HG03432 (cell line): ENCODE results near the gene PTPRU.
"Not testable (repeated sequence)": the region's sequence is repeated elsewhere in the genome, so short reads cannot be mapped to it uniquely, and the experiment has no call there.

ENCODE experiments used
- ATAC-seq: cut with Tn5 transposase; IDR thresholded peaks from one replicate; pipeline ENCODE4 v1.9.1; 2021; ENCODE audit warnings: mild to moderate bottlenecking, moderate library complexity; ENCODE audit not compliant: unreplicated experiment

Gene PTPRU

DNA sequence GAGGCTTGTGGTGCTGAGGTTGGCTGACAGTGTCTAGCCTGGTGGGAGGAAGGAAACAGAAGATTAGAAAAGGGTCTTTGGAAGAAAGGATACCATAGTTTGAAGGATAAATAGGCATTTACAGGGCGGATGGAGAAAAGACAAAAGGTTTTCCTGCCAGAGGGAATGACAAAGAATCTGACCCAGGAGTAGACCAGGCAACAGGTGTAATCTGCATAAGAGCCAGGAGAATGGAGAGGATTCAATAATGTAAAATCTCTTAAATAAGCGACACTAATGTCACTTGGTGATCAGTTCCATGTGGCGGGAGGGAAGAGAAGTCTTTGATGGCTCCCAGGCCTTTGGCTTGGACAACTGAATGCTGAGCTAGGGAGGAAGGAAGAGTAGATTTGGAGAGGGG is 15.0 kb upstream of the PTPRU start:
- ATAC-seq = no peak

DNA sequence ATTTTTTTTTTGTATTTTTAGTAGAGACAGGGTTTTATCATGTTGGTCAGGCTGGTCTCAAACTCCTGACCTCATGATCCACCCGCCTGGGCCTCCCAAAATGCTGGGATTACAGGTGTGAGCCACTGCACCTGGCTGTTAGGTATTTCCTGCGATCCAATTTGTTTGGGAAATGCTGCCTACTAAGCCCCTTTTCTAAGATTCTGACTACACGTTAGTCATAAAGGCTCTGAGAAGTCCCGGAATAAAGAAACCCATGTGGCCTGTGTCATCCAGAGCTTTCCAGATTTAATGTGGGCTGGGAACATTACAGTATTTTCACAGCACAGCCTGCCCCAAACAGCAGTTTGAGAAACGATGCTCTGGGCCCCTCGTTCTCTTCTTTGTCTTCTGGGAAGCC is 14.1 kb upstream of the PTPRU start:
- ATAC-seq = not testable (repeated sequence)

DNA sequence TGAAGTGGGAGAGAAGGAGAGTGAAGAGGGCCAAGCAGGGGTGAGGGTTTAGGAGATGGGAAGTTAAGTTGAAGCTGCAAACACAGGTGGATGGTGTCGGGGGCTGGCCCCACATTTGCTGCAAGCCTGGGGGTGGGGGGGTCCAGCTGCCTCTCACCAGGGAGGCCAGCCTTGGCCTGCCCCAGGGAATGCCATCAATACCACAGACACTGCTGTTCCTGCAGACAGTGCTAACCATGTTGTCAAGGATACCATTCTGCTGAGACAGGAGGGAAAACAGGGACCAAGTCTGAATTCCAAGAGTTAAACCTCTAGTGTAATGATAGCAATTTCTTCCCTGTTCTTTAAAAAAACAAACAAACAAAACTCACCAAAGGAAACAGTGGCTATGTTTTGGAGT is 13.6 kb upstream of the PTPRU start:
- ATAC-seq = no peak

DNA sequence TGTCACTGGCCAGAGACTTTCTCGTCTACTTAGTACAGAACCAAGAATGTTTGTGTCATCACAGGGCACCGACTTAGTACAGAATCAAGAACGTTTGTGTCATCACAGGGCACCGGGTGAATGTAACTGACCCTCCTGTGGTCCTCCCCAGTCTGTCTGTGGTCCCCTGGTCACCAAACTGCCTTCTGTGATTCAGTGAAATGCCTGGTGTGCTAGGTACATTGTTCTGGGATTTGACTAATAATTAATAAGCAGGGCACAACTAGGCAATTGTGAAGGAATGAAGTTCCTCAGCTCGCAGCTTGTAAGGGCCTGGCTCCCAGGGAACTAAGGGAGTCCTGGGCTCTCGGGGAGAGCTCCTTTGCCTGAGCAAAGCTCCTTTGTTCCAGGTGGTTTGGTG is 12.8 kb upstream of the PTPRU start:
- no peak for ATAC-seq

DNA sequence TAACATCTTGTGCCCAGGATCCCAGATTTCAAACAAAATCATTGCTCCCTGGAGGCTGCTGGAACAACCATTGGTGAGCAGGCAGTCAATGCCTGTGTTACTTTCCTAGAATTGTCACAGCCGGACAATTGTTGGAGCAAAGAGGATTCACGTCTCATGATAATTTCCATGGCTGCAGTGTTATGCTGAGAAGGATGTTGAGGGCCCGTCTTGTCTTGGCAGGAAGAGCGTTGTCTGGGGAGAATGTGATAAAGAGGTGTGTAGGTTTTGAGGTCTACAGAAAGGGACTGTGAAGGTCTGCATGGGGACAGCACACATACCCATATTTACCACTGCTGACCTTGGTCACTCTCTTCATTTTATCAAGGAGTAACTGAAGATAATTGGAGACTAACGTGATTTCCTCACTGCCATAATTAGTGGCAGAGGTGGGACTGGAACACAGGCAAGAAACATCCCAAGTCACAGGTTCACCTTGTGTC is 11.9 kb upstream of the PTPRU start:
- ATAC-seq = no peak

DNA sequence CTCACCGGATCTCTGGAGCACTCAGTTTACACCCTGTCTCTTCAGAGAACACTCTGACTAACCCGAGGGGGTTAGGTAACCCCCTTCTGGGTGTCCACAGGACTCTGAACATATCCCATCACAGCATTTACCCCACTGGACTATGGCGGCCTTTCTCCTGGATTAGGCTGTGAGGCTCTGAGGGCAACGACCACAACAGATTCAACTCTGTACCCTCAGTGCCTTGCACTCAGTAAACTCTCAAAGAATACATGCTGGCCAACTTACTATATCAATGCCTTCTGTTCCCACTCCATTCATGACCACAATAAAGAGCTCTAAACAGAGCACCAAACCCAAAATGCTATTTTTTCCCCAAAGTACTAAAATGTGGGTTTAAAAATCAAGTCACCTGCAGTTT is 11.0 kb upstream of the PTPRU start:
- ATAC-seq = no peak

DNA sequence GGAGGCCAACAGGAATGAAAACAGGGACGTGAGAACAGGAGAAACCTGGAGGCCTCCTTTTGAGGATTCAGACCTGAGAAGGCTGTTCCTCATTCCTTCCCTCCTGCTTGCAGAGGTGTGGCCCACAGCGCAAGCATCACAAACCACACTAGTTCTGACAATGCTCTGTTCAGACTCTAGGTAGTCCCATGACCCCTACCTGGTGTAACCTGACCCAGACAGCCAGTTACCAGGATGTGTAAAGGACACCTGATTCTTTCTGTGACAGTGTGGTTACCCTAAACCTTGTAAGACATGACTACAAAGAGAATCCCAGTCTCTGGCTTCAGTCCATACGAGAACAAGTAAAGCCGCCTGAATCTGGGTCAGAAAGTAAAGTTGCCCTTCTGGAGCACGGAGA is 8.8 kb upstream of the PTPRU start:
- no peak for ATAC-seq

DNA sequence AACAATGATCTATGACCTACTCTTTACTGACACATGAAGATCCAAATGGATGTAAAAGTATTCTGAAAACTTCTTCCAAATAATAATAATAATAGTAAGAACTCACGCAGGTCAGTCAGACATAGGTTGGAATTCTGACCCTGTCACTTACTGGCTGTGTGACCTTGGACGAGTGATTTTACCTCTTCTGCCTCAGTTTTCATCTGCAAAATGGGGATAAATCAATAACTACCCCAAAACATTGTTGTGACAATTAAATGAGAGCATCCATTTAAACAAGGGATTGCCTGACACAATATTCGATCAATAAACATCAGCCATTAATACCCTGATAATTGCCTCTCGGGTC is 6.1 kb upstream of the PTPRU start:
- no peak for ATAC-seq

DNA sequence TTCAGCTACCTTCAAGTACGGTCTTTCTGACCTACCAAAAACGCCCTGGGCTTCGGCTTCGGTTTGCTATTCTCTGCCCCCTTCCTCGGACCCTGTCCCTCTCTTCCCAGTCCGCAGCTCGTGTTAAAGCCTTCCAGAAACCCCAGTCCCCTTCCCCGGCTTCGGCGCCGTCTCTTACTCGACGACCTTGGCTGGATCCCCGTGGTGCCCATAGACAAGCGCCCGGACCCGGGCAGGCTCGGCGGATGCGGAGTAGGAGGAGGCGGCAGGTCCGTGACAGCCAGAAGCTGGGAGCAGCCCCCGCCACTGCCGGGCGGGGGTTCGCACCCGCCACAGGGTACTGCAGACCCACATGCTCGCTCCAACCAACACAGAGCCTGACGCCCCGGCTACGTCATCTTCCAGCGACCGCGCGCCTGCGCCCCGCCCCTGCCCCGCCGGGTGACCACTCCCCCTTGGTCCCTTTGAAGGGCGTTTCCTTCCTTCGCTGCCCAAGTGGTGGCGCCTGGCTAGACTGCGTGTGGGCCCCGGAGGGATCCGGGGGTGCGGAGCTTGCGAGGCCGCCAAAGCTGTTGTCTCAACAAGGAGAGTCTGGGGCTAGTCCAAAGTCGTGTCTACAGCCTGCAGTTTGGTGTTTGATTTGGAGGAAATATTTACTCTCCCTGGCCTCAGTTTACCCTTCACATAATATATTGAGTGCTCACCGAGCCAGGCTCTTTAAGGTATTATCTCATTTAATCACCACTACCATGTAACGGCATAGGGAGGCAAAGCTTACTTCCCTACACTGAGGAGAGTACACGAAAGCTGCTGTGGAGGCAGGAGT is 5.6 kb upstream of the PTPRU start, which contains the start of gene MECR:
Gene MECR (minus strand): TSS at position 382 of the 826 bp plus-strand sequence. CDS start 28 bp downstream, at position 354.
- ATAC-seq = peak; percentile 96

DNA sequence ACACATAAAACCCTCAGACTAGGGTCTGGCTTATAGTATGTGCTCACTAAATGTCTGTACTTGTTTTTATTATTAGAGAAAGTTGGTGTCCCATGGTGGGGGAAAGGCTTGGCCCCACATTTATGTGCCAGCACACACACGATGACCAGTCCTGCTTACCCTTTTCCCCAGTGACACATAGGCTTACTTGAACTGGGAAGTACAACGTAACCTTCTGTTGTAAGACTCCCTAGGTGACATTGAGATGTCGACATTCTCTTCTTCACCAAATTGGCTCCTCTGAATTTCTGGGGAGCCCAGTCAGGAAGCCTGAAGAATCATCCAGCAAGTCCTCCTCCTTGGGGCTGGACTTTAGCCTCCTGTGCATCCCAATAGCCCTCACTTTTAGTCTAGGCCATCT is 3.9 kb upstream of the PTPRU start:
- no peak for ATAC-seq

DNA sequence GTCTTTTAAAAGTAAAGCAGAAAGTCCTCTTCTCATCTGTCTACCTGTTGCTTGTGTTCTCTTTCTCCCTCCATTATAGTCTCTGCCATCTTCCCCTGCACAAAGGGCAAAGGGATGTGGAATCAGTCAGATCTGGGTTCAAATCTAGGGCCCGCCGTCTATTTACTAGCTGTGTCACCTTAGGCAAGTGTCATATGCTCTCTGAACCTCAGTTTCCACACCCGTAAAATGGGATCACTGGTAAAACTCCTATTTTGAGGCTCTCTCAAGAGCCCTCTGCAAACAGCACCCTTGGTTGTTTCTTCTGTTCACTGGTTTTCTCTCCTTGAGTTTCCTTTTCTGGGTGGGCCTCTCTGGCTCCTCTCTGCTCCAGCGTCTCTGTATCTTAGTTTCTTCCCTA is 2.6 kb upstream of the PTPRU start:
- ATAC-seq = no peak

DNA sequence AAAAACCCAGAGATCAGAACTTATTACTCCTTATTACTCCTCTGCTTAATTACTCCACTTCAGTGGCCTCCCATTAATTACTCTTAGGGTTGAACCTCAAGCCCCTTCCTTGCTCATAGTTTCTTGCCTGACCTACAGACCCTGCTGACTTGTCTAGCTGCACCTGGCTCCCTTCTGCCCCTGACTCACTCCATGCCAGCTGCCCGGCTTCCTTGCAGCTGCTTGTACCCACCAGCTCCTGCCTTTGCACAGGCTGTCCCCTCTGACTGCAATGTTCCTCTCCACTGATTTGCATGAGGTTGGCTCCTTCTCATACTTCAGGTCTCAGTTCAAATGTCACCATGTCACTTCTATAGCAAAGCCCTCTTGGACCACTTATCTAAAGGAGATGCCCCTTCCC is 1.9 kb upstream of the PTPRU start:
- ATAC-seq = no peak

DNA sequence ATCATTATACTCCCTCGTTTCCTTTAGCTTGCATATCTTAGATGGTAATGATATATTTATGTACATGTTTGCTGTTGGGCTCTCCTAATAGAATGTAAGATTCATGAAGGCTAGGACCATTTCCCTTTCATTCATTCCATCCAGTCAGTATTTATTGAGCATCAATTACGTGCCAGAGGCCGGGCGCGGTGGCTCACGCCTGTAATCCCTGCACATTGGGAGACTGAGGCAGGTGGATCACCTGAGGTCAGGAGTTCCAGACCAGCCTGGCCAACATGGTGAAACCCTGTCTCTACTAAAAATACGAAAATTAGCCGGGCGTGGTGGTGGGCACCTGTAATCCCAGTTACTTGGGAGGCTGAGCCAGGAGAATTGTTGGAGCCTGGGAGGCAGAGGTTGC is 1.4 kb upstream of the PTPRU start:
- ATAC-seq = not testable (repeated sequence)

DNA sequence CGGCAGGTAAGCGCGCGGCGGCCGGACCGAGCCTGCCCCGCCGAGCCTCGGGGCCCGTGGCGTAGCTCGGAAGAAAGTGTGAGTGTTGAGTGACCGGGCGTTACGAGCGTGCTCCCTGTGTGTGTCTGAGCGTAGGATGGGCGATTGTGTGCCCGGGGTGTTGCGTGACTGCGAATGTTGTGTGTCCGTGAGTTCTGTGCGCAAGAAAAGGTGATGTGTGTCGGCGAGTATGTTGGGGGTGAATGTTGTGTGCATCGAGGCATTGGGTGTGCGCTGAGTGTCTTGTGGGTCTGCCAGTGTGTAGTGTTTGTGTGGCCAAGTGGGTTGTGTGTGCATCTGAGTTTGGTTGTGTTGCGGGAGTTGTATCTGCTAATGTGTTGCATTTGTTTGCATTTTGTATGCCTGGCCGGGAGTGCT is 398 bp downstream of the PTPRU start:
- no peak for ATAC-seq

DNA sequence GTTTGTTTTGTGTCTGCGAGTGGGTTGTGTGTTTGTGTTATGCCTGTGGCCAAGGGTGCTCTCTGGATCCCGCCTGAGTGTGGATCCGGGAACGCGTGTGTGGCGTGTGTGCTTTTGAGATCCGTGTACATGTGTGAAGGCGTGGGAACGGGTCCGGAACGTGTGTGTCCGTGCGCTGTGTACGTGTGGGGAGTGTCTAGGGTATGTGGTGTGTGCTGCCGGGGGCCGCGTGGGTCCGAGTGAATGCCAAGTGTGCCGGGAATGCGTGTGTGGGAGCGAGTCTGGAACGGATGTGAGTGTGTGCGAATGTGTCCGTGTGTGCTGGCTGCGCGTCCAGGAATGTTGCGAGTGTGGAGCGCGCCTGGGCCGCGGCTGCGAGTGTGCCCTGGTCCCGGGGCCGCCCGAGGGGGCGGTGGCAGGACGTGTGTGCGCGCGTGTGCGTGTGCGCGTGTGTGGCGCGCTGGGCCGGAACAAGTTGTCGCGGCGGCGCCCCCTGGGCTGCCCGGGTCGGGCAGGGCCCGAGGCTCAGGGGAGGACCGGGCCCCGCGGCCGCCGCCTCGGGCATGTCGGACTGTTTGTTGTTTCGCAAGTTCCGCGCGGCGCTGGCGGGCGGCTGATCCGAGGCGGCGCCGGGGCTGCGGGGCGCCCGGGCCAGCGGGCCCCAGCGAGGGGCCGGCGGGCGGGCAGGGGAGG is 953 bp downstream of the PTPRU start:
- no peak for ATAC-seq

DNA sequence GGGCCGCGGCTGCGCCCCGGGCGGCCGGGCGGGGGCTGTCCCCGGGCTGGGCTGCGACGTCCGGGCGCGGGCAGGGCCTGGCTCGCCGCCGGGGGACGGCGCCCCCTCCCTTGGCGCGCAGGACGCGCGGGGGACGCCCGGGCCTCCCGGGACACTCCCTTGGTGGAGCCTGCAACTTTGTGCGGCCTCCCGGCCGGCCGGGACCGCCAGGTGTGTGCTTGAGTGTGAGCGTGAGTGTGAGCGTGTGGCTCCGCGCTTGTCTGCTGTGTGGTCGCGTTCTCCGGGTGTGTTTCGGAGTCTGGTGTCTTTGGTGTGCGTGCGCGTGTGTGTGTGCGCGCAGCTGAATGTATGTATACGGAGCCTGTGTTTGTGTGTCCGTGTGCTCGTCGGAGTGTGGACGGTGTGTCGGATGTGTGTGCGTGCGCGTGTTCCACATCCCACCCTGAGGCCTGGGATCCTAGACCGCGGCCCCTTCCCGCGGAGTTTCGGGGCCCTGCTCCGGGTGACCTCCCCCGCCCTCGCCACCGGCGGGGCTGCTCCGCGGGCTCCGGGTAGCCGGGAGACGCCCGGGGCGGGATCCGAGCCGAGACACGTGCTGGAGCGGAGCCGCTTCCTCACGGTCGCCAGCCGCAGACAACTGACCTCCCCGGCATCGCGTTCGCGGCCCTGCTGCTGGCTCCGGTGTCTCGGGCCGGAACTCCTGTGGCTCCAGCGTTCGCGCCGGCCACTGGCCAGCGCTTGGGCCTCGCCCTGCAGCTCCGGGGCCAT is 1.7 kb downstream of the PTPRU start:
- no peak for ATAC-seq

DNA sequence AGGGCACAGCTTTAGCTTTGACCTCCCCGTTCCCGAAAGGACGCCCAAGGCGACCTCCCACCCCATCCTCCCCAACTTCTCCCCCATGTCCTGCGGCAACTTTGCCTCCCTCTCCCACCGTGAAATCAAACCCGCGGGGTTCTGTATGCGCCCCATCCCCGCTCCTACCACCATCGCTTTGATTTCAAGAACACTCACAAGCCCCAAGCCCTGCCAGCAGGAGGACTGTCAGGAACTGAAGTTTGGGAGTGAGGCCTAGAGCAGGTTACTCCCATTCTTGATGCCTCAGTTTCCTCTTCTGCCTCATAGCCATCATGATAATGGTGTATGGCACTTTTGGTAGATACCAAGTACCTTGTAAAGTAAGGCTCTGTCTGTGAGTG is 2.3 kb downstream of the PTPRU start:
- no peak for ATAC-seq

DNA sequence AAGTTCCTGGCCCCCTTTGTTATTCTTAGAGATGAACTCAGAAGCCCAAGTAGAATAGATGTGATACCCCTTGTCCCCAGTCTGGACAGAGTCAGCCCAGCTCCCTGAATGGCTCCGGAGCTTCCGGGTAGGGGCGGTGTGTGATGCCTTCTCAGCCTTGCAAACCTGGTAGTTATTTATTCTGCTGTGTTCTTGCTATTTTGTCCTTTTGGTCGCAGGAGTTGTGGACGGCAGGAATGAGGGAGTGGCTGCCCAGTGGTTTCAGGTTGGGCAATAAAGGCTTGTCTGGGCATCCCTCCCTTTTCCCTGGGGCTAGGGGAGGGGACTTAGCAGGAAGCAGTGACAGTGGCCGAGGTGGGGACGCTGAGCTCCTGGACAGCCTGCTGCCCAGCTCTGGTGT is 2.8 kb downstream of the PTPRU start:
- ATAC-seq = no peak

DNA sequence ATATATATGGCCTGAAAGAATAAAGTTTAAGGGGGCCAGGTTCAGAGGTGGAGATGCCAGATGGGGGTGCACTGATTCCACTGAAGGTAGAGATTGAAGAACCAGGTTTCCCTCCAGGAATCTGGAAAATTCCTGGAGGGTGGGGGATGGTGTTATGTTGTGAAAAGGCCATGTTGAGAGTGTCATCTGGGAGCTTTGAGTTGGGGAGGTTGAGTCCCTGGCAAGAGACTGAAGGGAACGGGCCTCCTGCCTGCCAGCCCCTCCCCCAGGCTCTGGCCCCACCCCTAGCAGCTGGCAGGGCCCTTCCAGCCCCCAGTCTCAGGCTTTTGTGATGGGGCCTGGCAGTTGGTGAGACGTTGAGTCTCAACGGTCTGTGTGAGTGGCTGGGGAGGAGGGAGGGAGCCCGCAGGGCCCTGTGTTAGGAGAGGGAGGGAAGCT is 4.1 kb downstream of the PTPRU start:
- no peak for ATAC-seq

DNA sequence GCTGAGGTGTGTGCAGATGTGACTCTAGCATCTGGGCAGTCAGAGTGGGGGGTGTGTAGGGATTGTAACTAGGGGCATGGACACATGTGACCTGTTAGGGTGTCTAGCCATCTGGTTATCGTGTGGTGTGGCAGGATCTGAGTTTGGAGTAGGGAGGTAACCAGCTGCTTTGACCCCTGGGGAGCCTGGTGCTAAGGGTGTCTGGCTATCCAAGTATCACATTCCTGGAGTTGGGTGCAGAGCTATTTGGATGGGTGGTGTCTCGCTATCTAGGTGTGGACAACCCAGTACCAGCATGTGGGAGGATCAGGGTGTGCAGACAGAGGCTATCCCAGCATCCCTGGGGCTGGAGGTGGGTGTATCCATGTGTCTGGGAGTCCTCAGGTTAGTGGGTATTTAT is 4.7 kb downstream of the PTPRU start:
- ATAC-seq = no peak

DNA sequence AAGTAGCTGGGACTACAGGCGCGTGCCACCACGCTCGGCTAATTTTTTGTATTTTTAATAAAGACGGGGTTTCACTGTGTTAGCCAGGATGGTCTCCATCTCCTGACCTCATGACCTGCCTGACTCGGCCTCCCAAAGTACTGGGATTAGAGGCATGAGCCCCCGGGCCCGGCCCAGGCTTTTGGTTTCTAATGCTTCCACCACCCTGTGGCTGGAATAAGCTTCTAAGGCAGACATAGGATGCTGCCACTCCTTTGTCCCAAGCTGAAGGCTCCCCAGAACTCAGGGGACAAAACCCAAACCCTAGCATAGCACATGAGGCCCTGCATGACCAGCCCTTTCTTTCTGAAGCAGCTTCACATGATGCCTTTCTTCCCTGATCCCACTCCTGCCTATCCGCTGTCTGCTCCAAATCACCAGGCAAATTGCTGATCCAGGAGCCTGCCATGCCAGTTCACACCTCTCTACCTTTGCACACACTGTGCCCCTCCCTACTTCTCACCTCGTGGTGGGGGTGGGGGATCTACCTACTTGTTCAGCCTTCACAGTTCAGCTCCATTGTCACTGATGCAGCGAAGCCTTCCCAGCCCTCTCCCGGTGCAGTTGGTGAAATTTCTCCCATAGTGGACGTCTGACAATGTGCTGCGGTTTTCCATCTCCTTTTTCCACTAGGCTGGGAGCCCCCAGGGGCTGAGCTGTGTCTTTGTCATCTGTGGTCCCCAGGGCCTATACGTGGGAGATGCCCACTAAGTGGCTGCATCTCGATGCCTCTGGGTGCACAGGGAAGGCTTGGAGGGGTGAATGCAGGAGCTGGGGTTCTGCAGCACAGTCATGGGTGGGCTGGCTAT is 6.9 kb downstream of the PTPRU start:
- no peak for ATAC-seq
